WI38 (cell line): ENCODE data around the gene FNDC3B.

Source experiments
- H3K4me3 ChIP-seq: 2 replicates; pipeline ENCODE4 v1.5.1; 2011; ENCODE audit warnings: low read depth, mild to moderate bottlenecking, control low read depth, low read length
- CTCF ChIP-seq: IDR thresholded peaks from 2 replicates; pipeline ENCODE4 v1.5.1; 2012; ENCODE audit warnings: low read depth, mild to moderate bottlenecking, control low read depth, low read length

The FNDC3B gene

GRCh38 chr3:172170073-172170709, 130.8 kb downstream of the FNDC3B start:
- TF ChIP-seq CTCF: no peak
- H3K4me3 ChIP-seq: no peak overlapping the region

- TF ChIP-seq CTCF: no peak
- no peak overlapping the region for H3K4me3 ChIP-seq
Observed at GRCh38 chr3:172170841-172171240, 131.5 kb downstream of the FNDC3B start.

- H3K4me3 ChIP-seq: no peak overlapping the region
- TF ChIP-seq CTCF: no peak
Observed at GRCh38 chr3:172171396-172172075, 132.2 kb downstream of the FNDC3B start.

- no peak for TF ChIP-seq CTCF
- no peak overlapping the region for H3K4me3 ChIP-seq
Observed at GRCh38 chr3:172173316-172174254, 134.2 kb downstream of the FNDC3B start.

- no peak for TF ChIP-seq CTCF
Observed at GRCh38 chr3:172174513-172175253, 135.3 kb downstream of the FNDC3B start.

GRCh38 chr3:172175254-172175599, 135.8 kb downstream of the FNDC3B start:
- no peak for TF ChIP-seq CTCF
- H3K4me3 ChIP-seq: no peak overlapping the region

More at GRCh38 chr3:172174513-172175253, 135.3 kb downstream of the FNDC3B start:
- H3K4me3 ChIP-seq: no peak overlapping the region
